GM23338 (cell line): ENCODE data around the gene SRGAP1. TPM values are rescaled to one million over a fixed set of nuclear protein-coding genes. Genes with fewer than 3 reads are reported as not detected.

Source experiments
- ATAC-seq: fragments of 200-7000 bp; cut with Tn5 transposase; 3 replicates; pipeline ENCODE4 v1.9.1; 2020
- DNase-seq: peaks from one replicate; pipeline ENCODE4 v3.0.0-alpha.2; 2015; ENCODE audit warnings: low spot score
- H2AFZ ChIP-seq: fragments of 200-600 bp; sonication (generic); 2 replicates; pipeline ENCODE4 v1.8.0; 2016; ENCODE audit warnings: antibody characterized with exemption, mild to moderate bottlenecking, moderate library complexity
- H3F3A ChIP-seq: fragments of 200-600 bp; sonication (generic); replicated peaks from 2 replicates; pipeline ENCODE4 v1.8.0; 2017; ENCODE audit warnings: antibody characterized with exemption, mixed run types, low read depth
- H3K27ac ChIP-seq: fragments of 200-600 bp; sonication (generic); 2 replicates; pipeline ENCODE4 v1.6.1; 2016; ENCODE audit warnings: low read depth
- H3K27me3 ChIP-seq: fragments of 200-600 bp; sonication (generic); 2 replicates; pipeline ENCODE4 v1.8.0; 2016; ENCODE audit warnings: mild to moderate bottlenecking, mixed run types, moderate library complexity; ENCODE audit not compliant: insufficient read depth
- H3K36me3 ChIP-seq: fragments of 200-600 bp; sonication (generic); 2 replicates; pipeline ENCODE4 v1.8.0; 2016; ENCODE audit warnings: mild to moderate bottlenecking; ENCODE audit not compliant: insufficient read depth
- H3K4me1 ChIP-seq: fragments of 200-600 bp; sonication (generic); 2 replicates; pipeline ENCODE4 v1.8.0; 2016; ENCODE audit warnings: mild to moderate bottlenecking, moderate library complexity; ENCODE audit not compliant: insufficient read depth
- H3K4me2 ChIP-seq: fragments of 200-600 bp; sonication (generic); 2 replicates; pipeline ENCODE4 v1.7.1; 2017; ENCODE audit warnings: mixed run types
- H3K4me3 ChIP-seq: fragments of 200-600 bp; sonication (generic); 2 replicates; pipeline ENCODE4 v1.6.1; 2016; ENCODE audit warnings: mixed run types
- H3K79me2 ChIP-seq: fragments of 200-600 bp; sonication (generic); replicated peaks from 2 replicates; pipeline ENCODE4 v1.8.0; 2017; ENCODE audit warnings: mild to moderate bottlenecking; ENCODE audit not compliant: insufficient read depth
- H3K9me2 ChIP-seq: fragments of 200-600 bp; sonication (generic); 2 replicates; pipeline ENCODE4 v1.8.0; 2017; ENCODE audit not compliant: insufficient read depth
- H4K20me1 ChIP-seq: fragments of 200-600 bp; sonication (generic); replicated peaks from 2 replicates; pipeline ENCODE4 v1.8.0; 2017; ENCODE audit warnings: mild to moderate bottlenecking; ENCODE audit not compliant: insufficient read depth
- H3K27ac Mint-ChIP-seq: 2 replicates; pipeline ENCODE4 v1.8.0; 2020; ENCODE audit warnings: inconsistent platforms, mild to moderate bottlenecking, moderate library complexity, mixed read lengths
- H3K27me3 Mint-ChIP-seq: 3 replicates; pipeline ENCODE4 v1.8.0; 2022; ENCODE audit warnings: low read depth, mild to moderate bottlenecking, moderate library complexity, mixed read lengths, inconsistent platforms; ENCODE audit not compliant: insufficient read depth, poor library complexity
- H3K36me3 Mint-ChIP-seq: 3 replicates; pipeline ENCODE4 v1.8.0; 2021; ENCODE audit warnings: low read depth, mild to moderate bottlenecking, inconsistent platforms, moderate library complexity, mixed read lengths
- H3K4me1 Mint-ChIP-seq: 3 replicates; pipeline ENCODE4 v1.8.0; 2020; ENCODE audit warnings: mild to moderate bottlenecking, inconsistent platforms, mixed read lengths
- H3K4me3 Mint-ChIP-seq: 3 replicates; pipeline ENCODE4 v1.8.0; 2021; ENCODE audit warnings: moderate library complexity, mild to moderate bottlenecking, inconsistent platforms, mixed read lengths
- H3K9me3 Mint-ChIP-seq: 3 replicates; pipeline ENCODE4 v1.8.0; 2020; ENCODE audit warnings: moderate library complexity, mild to moderate bottlenecking, inconsistent platforms, mixed read lengths
- CREB1 ChIP-seq: fragments of 250-450 bp; sonication (Bioruptor Pico); IDR thresholded peaks from 2 replicates; pipeline ENCODE4 v1.5.0; 2020; ENCODE audit warnings: low read depth, mild to moderate bottlenecking, moderate library complexity
- CTCF ChIP-seq, 2 experiments: fragments of 200-600 bp in 1 of 2; sonication (generic) in 1 of 2; conservative IDR thresholded peaks; 2 replicates each; pipeline versions ENCODE4 v1.5.1 to v1.6.1; 2016 to 2017; ENCODE audit warnings: antibody characterized with exemption in 2 of 2, low read depth in 2 of 2, mild to moderate bottlenecking in 2 of 2, moderate library complexity in 1 of 2
- ETS1 ChIP-seq: IDR thresholded peaks from 2 replicates; pipeline ENCODE4 v1.6.1; 2016; ENCODE audit warnings: antibody characterized with exemption
- EZH2 ChIP-seq: fragments of 200-600 bp; sonication (generic); IDR thresholded peaks from one replicate; pipeline ENCODE4 v1.8.0; 2017; ENCODE audit warnings: antibody characterized with exemption, mild to moderate bottlenecking, low read depth; ENCODE audit not compliant: unreplicated experiment
- EZH2phosphoT487 ChIP-seq: fragments of 200-600 bp; sonication (generic); IDR thresholded peaks from one replicate; pipeline ENCODE4 v1.8.1; 2018; ENCODE audit warnings: antibody characterized with exemption; ENCODE audit not compliant: unreplicated experiment
- JUNB ChIP-seq: IDR thresholded peaks from one replicate; pipeline ENCODE4 v1.6.1; 2016; ENCODE audit warnings: antibody characterized with exemption; ENCODE audit not compliant: unreplicated experiment
- NANOG ChIP-seq: IDR thresholded peaks from 2 replicates; pipeline ENCODE4 v1.6.1; 2016; ENCODE audit warnings: antibody characterized with exemption, borderline replicate concordance
- POLR2AphosphoS5 ChIP-seq: IDR thresholded peaks from 2 replicates; pipeline ENCODE4 v1.6.1; 2016; ENCODE audit warnings: antibody characterized with exemption, low read depth
- REST ChIP-seq: IDR thresholded peaks from one replicate; pipeline ENCODE4 v1.6.1; 2018; ENCODE audit warnings: antibody characterized with exemption; ENCODE audit not compliant: unreplicated experiment
- STAT1 ChIP-seq: IDR thresholded peaks from one replicate; pipeline ENCODE4 v1.6.1; 2016; ENCODE audit warnings: antibody characterized with exemption; ENCODE audit not compliant: unreplicated experiment
- ZNF114 ChIP-seq: fragments of 250-450 bp; sonication (Bioruptor Pico); IDR thresholded peaks from 2 replicates; pipeline ENCODE4 v1.5.0; 2020; ENCODE audit warnings: mild to moderate bottlenecking, moderate library complexity
- ZNF331 ChIP-seq: fragments of 250-450 bp; sonication (Bioruptor Pico); IDR thresholded peaks from 2 replicates; pipeline ENCODE4 v1.5.0; 2020; ENCODE audit warnings: low read depth, mild to moderate bottlenecking, moderate library complexity
- ZNF462 ChIP-seq: fragments of 250-450 bp; sonication (Bioruptor Pico); IDR thresholded peaks from 2 replicates; pipeline ENCODE4 v1.5.0; 2020; ENCODE audit warnings: mild to moderate bottlenecking, moderate library complexity
- polyA plus RNA-seq: library from polyadenylated mRNA; unstranded; fragments of >200 nt; fragmentation: Nextera tagmentation; extraction: Ambion mirVana; gene quantifications from 2 replicates; pipeline ENCODE4 v1.2.1, GENCODE V29; 2016
- total RNA-seq: library from RNA; depleted of rRNA; stranded (reverse); fragments of >200 nt; shearing (Covaris generic); gene quantifications from 2 replicates; pipeline ENCODE4 v1.2.3, GENCODE V29; 2014

The SRGAP1 gene
- total and polyA plus RNA-seq, 2 experiments from 2014 or later, result 6.1 to 8.1 TPM

- DNase-seq (no peak), ATAC-seq (no peak)
- Histone ChIP-seq H3F3A (no peaks in the 10 kb centered on the region), H2AFZ (no peak overlapping the region), H3K79me2 (no peaks in the 10 kb centered on the region), H4K20me1 (no peaks in the 10 kb centered on the region), H3K27ac (no peak overlapping the region), H3K4me1 (peaks cover under 1% of the 10 kb centered on the region; the same call in 1 of the 2 replicates), H3K4me3 (no peak overlapping the region), H3K36me3 (no peaks in the 10 kb centered on the region), H3K4me2 (no peak overlapping the region), H3K9me2 (no peaks in the 10 kb centered on the region), H3K27me3 (no peaks in the 10 kb centered on the region)
- peaks cover 4% of the 10 kb centered on the region; the same call in 1 of the 3 replicates for H3K4me1 Mint-ChIP-seq
- TF ChIP-seq ZNF462 (CRISPR knock-in tag), result no peak
- no peak for TF ChIP-seq NANOG
- TF ChIP-seq ZNF114 (CRISPR knock-in tag), result no peak
- no peak for TF ChIP-seq JUNB
- TF ChIP-seq EZH2phosphoT487, result no peak
- no peak for TF ChIP-seq REST
- no peak for TF ChIP-seq CREB1 (CRISPR knock-in tag)
- TF ChIP-seq ZNF331 (CRISPR knock-in tag), result no peak
- no peak for TF ChIP-seq EZH2
- no peak for TF ChIP-seq CTCF (conservative IDR thresholded peaks at IDR 0.05; ENCODE audit: low read depth in 2 of 2)
- no peak for TF ChIP-seq POLR2AphosphoS5
- no peak for TF ChIP-seq ETS1
- no peak for TF ChIP-seq STAT1
- no peak overlapping the region for H3K27ac Mint-ChIP-seq
- no peaks in the 10 kb centered on the region for H3K27me3 Mint-ChIP-seq
- H3K9me3 Mint-ChIP-seq, result no peaks in the 10 kb centered on the region
- no peaks in the 10 kb centered on the region for H3K36me3 Mint-ChIP-seq
- no peak overlapping the region for H3K4me3 Mint-ChIP-seq
These were observed 116.5 kb downstream of the SRGAP1 start for GRCh38 chr12:63961048-63961447.
